Measurements from ENCODE around the gene WWC1.
"Not testable (repeated sequence)": the region's sequence is repeated elsewhere in the genome, so short reads cannot be mapped to it uniquely, and the experiment has no call there.

The WWC1 gene

GRCh38 chr5:168329302-168329701 is 37.9 kb downstream of the WWC1 start:
- DNase-seq (ENCODE audit: low read depth), result no peak
- no peak for TF ChIP-seq CTCF (IDR thresholded peaks at IDR 0.05; ENCODE audit: low read depth, low read length)
- TF ChIP-seq POLR2A (IDR thresholded peaks at IDR 0.05; ENCODE audit: extremely low read depth, insufficient read length), result no peak
- no peak for TF ChIP-seq MYC (IDR thresholded peaks at IDR 0.05; ENCODE audit: low read depth, low read length)
- TF ChIP-seq, protein P1, sequence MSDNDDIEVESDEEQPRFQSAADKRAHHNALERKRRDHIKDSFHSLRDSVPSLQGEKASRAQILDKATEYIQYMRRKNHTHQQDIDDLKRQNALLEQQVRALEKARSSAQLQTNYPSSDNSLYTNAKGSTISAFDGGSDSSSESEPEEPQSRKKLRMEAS (IDR thresholded peaks at IDR 0.05; ENCODE audit: low read depth, low read length), result no peak
- no peak overlapping the region for H3K4me3 ChIP-seq (ENCODE audit: low read depth, low read length)

DNA sequence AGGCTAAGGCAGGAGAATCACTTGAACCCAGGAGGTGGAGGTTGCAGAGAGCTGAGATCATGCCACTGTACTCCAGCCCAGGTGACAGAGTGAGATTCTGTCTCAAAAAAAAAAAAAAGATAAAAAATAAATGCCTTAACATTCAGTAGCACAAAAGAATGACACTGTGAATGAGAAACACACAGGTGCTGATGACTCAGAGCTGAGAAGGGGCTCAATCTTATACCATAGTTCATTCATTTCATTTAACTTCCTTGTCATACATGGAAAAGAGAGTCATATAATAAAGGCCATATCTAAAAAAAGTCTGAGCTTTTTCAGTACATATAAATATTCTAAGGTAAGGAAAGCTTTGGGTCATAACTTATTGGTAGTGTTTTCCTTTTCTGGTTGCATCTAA is 40.6 kb downstream of the WWC1 start:
- TF ChIP-seq POLR2A (IDR thresholded peaks at IDR 0.05; ENCODE audit: extremely low read depth, insufficient read length) (no peak), MYC (IDR thresholded peaks at IDR 0.05; ENCODE audit: low read depth, low read length) (no peak), CTCF (IDR thresholded peaks at IDR 0.05; ENCODE audit: low read depth, low read length) (no peak)
- TF ChIP-seq, protein P1 (IDR thresholded peaks at IDR 0.05; ENCODE audit: low read depth, low read length), result no peak
- no peak overlapping the region for H3K4me3 ChIP-seq (ENCODE audit: low read depth, low read length)
- DNase-seq (ENCODE audit: low read depth), result no peak

- DNase-seq (ENCODE audit: low read depth), result no peak
- H3K4me3 ChIP-seq (ENCODE audit: low read depth, low read length), result no peak overlapping the region
- TF ChIP-seq MYC (IDR thresholded peaks at IDR 0.05; ENCODE audit: low read depth, low read length), result no peak
Observed at GRCh38 chr5:168334280-168334679, 42.8 kb downstream of the WWC1 start.

DNA sequence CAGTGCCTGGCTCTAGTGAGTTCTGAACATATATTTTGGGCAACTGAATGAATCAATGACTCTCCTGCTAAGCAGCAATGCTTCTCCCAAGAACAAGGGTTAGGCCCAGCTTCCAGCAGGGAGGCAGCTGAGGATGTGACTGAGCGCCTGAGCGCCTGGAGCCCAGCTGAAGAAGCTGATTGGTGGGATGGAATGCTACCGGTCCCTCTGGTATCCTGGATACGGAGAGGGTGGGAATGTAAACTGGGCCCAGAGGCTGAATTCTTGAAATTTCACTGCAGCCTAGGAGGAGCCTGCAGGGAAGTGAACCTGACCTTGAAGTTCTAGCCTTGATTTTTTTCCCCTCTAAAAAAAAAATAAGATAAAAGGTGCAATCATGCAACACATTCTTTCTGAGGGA is 43.2 kb downstream of the WWC1 start:
- DNase-seq (ENCODE audit: low read depth), result no peak
- no peak overlapping the region for H3K4me3 ChIP-seq (ENCODE audit: low read depth, low read length)
- TF ChIP-seq CTCF (IDR thresholded peaks at IDR 0.05; ENCODE audit: low read depth, low read length), result no peak
- no peak for TF ChIP-seq MYC (IDR thresholded peaks at IDR 0.05; ENCODE audit: low read depth, low read length)
- TF ChIP-seq, protein P1 (IDR thresholded peaks at IDR 0.05; ENCODE audit: low read depth, low read length), result no peak
- no peak for TF ChIP-seq POLR2A (IDR thresholded peaks at IDR 0.05; ENCODE audit: extremely low read depth, insufficient read length)

DNA sequence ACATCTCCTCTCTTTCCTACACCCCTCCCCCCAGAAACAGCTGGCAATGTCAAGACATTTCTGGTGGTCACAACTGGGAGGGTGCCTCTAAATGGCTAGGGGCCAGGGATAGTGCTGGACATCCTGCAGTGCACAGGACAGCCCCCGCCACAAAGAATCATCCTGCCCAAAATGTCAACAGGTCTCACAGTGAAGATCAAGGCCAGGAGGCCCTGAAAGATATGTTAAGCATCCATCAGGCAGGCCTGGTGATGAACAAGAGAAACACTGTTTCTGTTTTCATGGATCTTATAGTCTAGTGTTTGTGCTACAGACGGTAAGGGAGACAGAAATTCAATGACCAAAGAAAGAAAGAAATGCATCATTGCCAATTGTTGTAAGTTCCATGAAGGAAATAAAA is 45.9 kb downstream of the WWC1 start:
- TF ChIP-seq POLR2A (IDR thresholded peaks at IDR 0.05; ENCODE audit: extremely low read depth, insufficient read length) (no peak), MYC (IDR thresholded peaks at IDR 0.05; ENCODE audit: low read depth, low read length) (no peak), CTCF (IDR thresholded peaks at IDR 0.05; ENCODE audit: low read depth, low read length) (no peak)
- TF ChIP-seq, protein P1 (IDR thresholded peaks at IDR 0.05; ENCODE audit: low read depth, low read length), result no peak
- DNase-seq (ENCODE audit: low read depth), result no peak
- no peak overlapping the region for H3K4me3 ChIP-seq (ENCODE audit: low read depth, low read length)

DNA sequence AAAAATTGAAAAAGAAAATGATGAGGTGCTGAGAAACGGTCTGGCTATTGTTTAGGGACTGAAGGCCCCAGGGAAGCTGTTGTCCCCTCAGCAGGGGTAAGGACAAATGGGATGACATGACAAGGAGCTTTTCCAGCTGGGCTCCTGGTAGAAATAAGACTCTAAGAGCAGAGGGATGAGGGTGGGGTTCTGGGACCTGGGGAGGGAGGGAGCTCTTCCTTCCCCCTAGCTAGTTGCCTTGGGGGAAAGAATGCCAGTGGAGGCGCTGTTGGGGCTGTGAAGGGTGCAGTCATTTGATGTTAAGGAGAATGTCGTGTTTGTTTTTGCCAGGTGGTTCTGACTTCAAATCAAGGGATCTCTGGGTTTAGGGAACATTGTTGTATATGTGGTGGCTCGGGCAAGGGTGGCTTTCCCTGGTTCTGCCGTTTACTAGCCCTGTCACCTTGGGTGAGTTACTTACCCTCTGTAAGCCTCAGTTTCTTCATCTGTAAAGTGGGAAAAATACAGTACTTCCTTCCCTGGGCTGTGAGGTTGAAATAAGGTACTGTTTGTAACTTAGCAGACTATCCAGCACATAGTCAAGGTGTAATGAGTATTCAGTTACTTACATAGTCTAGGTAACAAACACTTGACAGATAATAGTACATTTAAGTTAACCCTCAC is 47.8 kb downstream of the WWC1 start:
- TF ChIP-seq MYC (IDR thresholded peaks at IDR 0.05; ENCODE audit: low read depth, low read length) (no peak), POLR2A (IDR thresholded peaks at IDR 0.05; ENCODE audit: extremely low read depth, insufficient read length) (no peak), CTCF (IDR thresholded peaks at IDR 0.05; ENCODE audit: low read depth, low read length) (no peak)
- TF ChIP-seq, protein P1 (IDR thresholded peaks at IDR 0.05; ENCODE audit: low read depth, low read length), result no peak
- no peak overlapping the region for H3K4me3 ChIP-seq (ENCODE audit: low read depth, low read length)
- DNase-seq (ENCODE audit: low read depth), result no peak

- H3K4me3 ChIP-seq (ENCODE audit: low read depth, low read length); DNase-seq (ENCODE audit: low read depth): not testable (repeated sequence)
Observed at GRCh38 chr5:168339772-168340140, 48.3 kb downstream of the WWC1 start.
